NB4 (cell line): ENCODE results near the gene TBX10.

Source experiments
- DNase-seq: peaks from one replicate; pipeline ENCODE4 v3.0.0; 2010; ENCODE audit warnings: low read depth
- H3K4me3 ChIP-seq: one replicate; pipeline ENCODE4 v1.5.1; 2011; ENCODE audit warnings: mild to moderate bottlenecking, low read depth, low read length, moderate library complexity
- MAX ChIP-seq: IDR thresholded peaks from 2 replicates; pipeline ENCODE4 v1.6.1; 2011; ENCODE audit warnings: low read depth, low read length
- MYC ChIP-seq: IDR thresholded peaks from 2 replicates; pipeline ENCODE4 v1.6.1; 2011; ENCODE audit warnings: low read depth, low read length
- POLR2A ChIP-seq: IDR thresholded peaks from 2 replicates; pipeline ENCODE4 v1.6.1; 2011; ENCODE audit warnings: mild to moderate bottlenecking; ENCODE audit not compliant: insufficient read length; ENCODE audit errors: extremely low read depth
- TF ChIP-seq, protein P1 (sequence below): IDR thresholded peaks from one replicate; pipeline ENCODE4 v1.5.1; 2012; ENCODE audit warnings: low read depth, low read length

Gene TBX10

DNA sequence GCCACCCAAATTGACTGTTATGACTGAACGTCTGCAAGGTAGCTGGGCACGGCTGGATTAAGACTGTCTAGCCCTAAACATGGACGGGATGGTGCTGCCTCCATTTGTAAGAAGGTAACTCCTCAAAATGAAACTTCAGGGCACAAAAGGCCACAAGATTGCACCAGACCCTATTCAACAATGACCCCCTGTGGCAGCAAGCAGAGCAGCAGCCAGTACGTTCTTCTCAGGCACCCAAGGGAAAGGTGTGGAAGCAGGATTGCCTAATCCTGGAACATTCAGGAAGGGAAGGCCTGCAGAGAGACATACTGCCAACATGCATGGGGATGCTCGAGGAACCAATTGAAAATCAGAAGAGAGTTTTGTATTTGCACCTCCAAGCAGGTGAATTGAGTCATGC, 4.5 kb upstream of the TBX10 start:
- DNase-seq = peak; percentile 64
- H3K4me3 ChIP-seq = no peak overlapping the region
- no peak for TF ChIP-seq MYC
- TF ChIP-seq, protein P1, sequence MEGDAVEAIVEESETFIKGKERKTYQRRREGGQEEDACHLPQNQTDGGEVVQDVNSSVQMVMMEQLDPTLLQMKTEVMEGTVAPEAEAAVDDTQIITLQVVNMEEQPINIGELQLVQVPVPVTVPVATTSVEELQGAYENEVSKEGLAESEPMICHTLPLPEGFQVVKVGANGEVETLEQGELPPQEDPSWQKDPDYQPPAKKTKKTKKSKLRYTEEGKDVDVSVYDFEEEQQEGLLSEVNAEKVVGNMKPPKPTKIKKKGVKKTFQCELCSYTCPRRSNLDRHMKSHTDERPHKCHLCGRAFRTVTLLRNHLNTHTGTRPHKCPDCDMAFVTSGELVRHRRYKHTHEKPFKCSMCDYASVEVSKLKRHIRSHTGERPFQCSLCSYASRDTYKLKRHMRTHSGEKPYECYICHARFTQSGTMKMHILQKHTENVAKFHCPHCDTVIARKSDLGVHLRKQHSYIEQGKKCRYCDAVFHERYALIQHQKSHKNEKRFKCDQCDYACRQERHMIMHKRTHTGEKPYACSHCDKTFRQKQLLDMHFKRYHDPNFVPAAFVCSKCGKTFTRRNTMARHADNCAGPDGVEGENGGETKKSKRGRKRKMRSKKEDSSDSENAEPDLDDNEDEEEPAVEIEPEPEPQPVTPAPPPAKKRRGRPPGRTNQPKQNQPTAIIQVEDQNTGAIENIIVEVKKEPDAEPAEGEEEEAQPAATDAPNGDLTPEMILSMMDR = peak; percentile 52

DNA sequence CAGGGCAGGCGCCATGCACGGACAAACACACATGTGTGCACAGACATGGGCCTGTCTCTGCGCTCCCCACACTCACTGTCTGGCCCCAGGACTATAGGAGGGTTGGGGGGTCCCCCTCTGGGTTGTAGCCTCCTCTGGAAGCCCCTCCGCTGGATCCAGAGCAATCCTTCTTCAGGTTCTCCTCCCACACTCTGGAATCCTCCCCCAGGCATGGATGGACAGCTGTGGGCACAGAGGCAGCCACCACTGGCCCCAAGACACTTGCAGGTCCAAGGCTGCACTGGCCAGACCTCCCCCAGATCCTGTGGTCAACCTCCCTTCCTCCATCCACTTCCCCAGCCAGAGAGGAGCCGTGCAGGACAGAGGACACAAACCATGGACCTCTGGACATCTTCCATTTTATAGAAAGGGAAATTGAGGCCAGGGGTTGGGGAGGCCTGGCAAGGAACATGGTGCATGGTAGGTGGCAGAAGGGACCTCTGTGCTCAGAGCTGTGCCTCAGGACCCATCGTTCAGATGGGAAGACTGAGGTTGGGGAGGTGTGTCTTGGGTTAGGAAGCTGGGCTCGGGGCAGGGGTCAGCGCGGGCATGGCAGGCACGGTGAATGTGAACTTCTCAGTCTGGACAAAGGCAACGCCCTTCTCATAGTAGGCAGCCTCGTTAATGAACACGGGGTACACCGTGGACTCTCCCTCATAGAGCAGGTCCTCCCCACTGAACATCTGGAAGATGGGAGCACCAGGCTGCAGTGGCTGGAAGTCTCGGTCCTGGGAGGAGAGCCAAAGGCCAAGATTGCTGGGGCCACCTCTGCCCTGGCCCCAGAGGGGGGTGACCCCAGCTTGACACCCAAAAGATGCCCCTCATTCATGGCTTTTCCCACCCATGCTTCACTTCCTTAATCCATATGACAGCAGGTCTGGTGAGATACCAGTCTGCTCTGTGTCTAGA, 2.9 kb upstream of the TBX10 start:
- no peak for DNase-seq
- H3K4me3 ChIP-seq = no peak overlapping the region
- no peak for TF ChIP-seq POLR2A
- TF ChIP-seq, protein P1 = no peak
- TF ChIP-seq MAX = no peak
- no peak for TF ChIP-seq MYC

DNA sequence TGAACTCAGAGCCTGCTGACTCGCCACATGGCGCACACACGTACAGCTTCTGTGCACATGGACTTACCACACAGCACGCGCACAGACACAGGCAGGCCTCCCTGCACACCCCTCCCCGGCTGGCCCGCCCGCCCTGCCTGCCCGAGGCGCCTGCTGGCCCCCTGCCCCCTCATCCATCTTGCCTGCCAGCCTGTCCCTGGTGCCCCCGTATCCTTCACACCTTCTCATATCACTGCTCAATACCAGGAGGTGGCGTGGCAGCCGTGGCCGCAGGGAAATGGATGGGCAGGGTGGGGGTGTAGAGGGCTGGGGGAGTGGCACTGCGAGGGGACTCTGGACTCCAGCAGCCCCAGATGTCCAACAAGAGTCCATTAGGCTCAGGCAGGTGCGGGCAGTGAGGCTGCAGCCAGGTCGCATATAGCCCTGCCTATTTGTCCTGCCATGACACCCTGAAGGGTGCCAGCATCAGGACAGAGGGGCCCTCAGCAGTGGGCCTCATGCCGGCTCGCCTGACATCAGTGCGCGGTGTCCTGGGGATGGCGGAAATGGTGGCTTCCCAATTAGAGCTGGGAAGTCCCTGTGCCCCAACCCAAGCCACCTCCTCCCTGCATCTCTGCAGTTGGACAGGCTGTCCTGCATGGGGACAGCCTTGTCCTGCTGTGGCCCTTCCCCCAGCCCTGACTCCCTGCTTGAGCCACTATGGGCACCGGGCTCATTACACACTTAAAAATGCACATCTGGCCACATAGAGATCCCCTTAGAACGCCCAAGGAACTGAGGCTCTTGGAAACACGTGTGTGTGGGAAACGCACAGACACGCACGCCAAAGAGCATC, 2.0 kb upstream of the TBX10 start:
- no peak overlapping the region for H3K4me3 ChIP-seq
- no peak for DNase-seq
- TF ChIP-seq, protein P1 = no peak
- TF ChIP-seq MAX = no peak
- no peak for TF ChIP-seq MYC
- no peak for TF ChIP-seq POLR2A

GRCh38 chr11:67640758-67641337, 1.3 kb upstream of the TBX10 start:
- TF ChIP-seq, protein P1 = no peak
- no peak for TF ChIP-seq MYC
- DNase-seq = no peak
- no peak overlapping the region for H3K4me3 ChIP-seq

DNA sequence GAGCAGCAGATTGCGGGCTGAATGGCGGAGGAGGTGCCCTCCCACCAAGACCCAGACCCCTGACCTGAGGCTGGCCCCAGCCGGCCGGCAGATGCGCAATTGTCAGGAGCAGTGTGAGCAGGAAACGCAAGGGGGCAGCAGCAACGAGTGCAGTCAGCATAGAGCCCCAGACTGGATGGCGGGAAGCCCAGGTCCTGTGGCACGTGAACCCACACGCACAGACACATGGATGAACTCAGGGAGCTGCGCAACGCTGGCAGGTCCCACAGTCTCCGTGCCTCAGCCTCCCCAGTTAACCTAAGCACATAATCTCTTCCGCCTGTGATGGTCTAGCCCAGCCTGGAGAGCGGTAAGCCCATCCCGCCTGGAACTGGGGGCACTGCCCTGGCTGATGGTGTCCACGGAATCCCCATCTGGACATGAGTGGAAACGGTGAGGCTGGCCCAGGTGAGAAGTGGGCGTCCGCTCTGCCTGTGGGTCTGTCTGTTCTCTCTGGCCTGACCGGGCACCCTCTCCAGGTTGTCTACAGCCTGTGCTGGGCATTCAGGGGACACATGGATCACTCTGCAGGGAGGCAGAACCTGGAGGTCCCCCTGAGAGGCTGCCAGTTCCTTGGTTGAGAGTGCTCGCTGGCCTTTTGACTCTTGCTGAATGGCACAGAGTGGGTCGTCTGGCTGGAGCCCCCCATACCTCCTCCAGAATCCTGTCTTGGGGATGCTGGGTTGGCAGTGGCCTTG, 626 bp upstream of the TBX10 start:
- no peak for TF ChIP-seq POLR2A
- no peak for TF ChIP-seq MYC
- TF ChIP-seq, protein P1 = peak; percentile 77
- peak; percentile 90 for TF ChIP-seq MAX
- H3K4me3 ChIP-seq = no peak overlapping the region
- peak; percentile 78 for DNase-seq
